ENCODE data around the gene SH3TC1.

Gene SH3TC1

GRCh38 chr4:8283161-8283560, 84.1 kb downstream of the SH3TC1 start:
- Mint-ChIP-seq H3K9me3 (no peaks in the 10 kb centered on the region), H3K4me3 (no peak overlapping the region), H3K27ac (no peak overlapping the region), H3K4me1 (ENCODE audit: low read depth) (no peaks in the 10 kb centered on the region), H3K27me3 (no peaks in the 10 kb centered on the region), H3K36me3 (ENCODE audit: low read depth) (no peaks in the 10 kb centered on the region)
- DNase-seq: no peak

GRCh38 chr4:8283631-8284121, 84.6 kb downstream of the SH3TC1 start:
- DNase-seq: no peak
- Mint-ChIP-seq H3K4me3 (no peak overlapping the region), H3K4me1 (ENCODE audit: low read depth) (no peaks in the 10 kb centered on the region), H3K27ac (no peak overlapping the region), H3K36me3 (ENCODE audit: low read depth) (no peaks in the 10 kb centered on the region), H3K9me3 (no peaks in the 10 kb centered on the region), H3K27me3 (no peaks in the 10 kb centered on the region)

- Mint-ChIP-seq H3K4me3 (no peak overlapping the region), H3K36me3 (ENCODE audit: low read depth) (no peaks in the 10 kb centered on the region), H3K27me3 (no peaks in the 10 kb centered on the region), H3K9me3 (no peaks in the 10 kb centered on the region), H3K4me1 (ENCODE audit: low read depth) (no peaks in the 10 kb centered on the region), H3K27ac (no peak overlapping the region)
- no peak for DNase-seq
These were observed 85.3 kb downstream of the SH3TC1 start for GRCh38 chr4:8284391-8284790.

GRCh38 chr4:8285143-8285975, 86.3 kb downstream of the SH3TC1 start:
- Mint-ChIP-seq H3K9me3 (no peaks in the 10 kb centered on the region), H3K36me3 (ENCODE audit: low read depth) (no peaks in the 10 kb centered on the region), H3K27ac (no peak overlapping the region), H3K4me1 (ENCODE audit: low read depth) (no peaks in the 10 kb centered on the region), H3K4me3 (no peak overlapping the region), H3K27me3 (no peaks in the 10 kb centered on the region)
- DNase-seq: no peak

- Mint-ChIP-seq H3K4me3 (no peak overlapping the region), H3K4me1 (ENCODE audit: low read depth) (no peaks in the 10 kb centered on the region), H3K27ac (no peak overlapping the region), H3K36me3 (ENCODE audit: low read depth) (no peaks in the 10 kb centered on the region), H3K27me3 (no peaks in the 10 kb centered on the region), H3K9me3 (no peaks in the 10 kb centered on the region)
- no peak for DNase-seq
These were observed 87.1 kb downstream of the SH3TC1 start for GRCh38 chr4:8285976-8286718.

GRCh38 chr4:8286719-8287342, 87.7 kb downstream of the SH3TC1 start:
- no peaks in the 10 kb centered on the region for H3K9me3 Mint-ChIP-seq
- DNase-seq: no peak
- no peak overlapping the region for H3K27ac Mint-ChIP-seq
- H3K4me3 Mint-ChIP-seq: no peak overlapping the region
- no peaks in the 10 kb centered on the region for H3K27me3 Mint-ChIP-seq
- H3K36me3 Mint-ChIP-seq (ENCODE audit: low read depth): no peaks in the 10 kb centered on the region
- no peaks in the 10 kb centered on the region for H3K4me1 Mint-ChIP-seq (ENCODE audit: low read depth)

- Mint-ChIP-seq H3K4me3 (no peak overlapping the region), H3K36me3 (ENCODE audit: low read depth) (no peaks in the 10 kb centered on the region), H3K9me3 (no peaks in the 10 kb centered on the region), H3K27ac (no peak overlapping the region), H3K4me1 (ENCODE audit: low read depth) (no peaks in the 10 kb centered on the region), H3K27me3 (no peaks in the 10 kb centered on the region)
- DNase-seq: no peak
These were observed 88.5 kb downstream of the SH3TC1 start for GRCh38 chr4:8287343-8288280.

- Mint-ChIP-seq H3K27me3 (no peaks in the 10 kb centered on the region), H3K36me3 (ENCODE audit: low read depth) (no peaks in the 10 kb centered on the region), H3K4me1 (ENCODE audit: low read depth) (no peaks in the 10 kb centered on the region), H3K27ac (no peak overlapping the region), H3K4me3 (no peak overlapping the region), H3K9me3 (no peaks in the 10 kb centered on the region)
- no peak for DNase-seq
These were observed 90.2 kb downstream of the SH3TC1 start for GRCh38 chr4:8289151-8289750.

- Mint-ChIP-seq H3K27ac (no peak overlapping the region), H3K4me3 (no peak overlapping the region), H3K4me1 (ENCODE audit: low read depth) (no peaks in the 10 kb centered on the region), H3K36me3 (ENCODE audit: low read depth) (no peaks in the 10 kb centered on the region), H3K27me3 (no peaks in the 10 kb centered on the region), H3K9me3 (no peaks in the 10 kb centered on the region)
- no peak for DNase-seq
These were observed 91.0 kb downstream of the SH3TC1 start for GRCh38 chr4:8289956-8290700.

GRCh38 chr4:8290701-8290970, 91.5 kb downstream of the SH3TC1 start:
- H3K4me3 Mint-ChIP-seq: no peak overlapping the region
- H3K9me3 Mint-ChIP-seq: no peaks in the 10 kb centered on the region
- no peaks in the 10 kb centered on the region for H3K4me1 Mint-ChIP-seq (ENCODE audit: low read depth)
- no peak for DNase-seq
- no peak overlapping the region for H3K27ac Mint-ChIP-seq
- H3K27me3 Mint-ChIP-seq: no peaks in the 10 kb centered on the region
- no peaks in the 10 kb centered on the region for H3K36me3 Mint-ChIP-seq (ENCODE audit: low read depth)
